Fibroblast of skin of scalp (primary cell): Measurements from ENCODE around the gene C1orf116.
"Not testable (repeated sequence)": the region's sequence is repeated elsewhere in the genome, so short reads cannot be mapped to it uniquely, and the experiment has no call there.

Source experiments
- DNase-seq: peaks from one replicate; pipeline ENCODE4 v3.0.0-alpha.2; 2013

The C1orf116 gene

GRCh38 chr1:207058878-207059867 lies 26.6 kb upstream of the C1orf116 start:
- DNase-seq = no peak

GRCh38 chr1:207058252-207058651 lies 25.7 kb upstream of the C1orf116 start:
- DNase-seq = no peak

- DNase-seq = no peak
Observed at GRCh38 chr1:207056673-207057072, 24.1 kb upstream of the C1orf116 start.

- DNase-seq = no peak
Observed at GRCh38 chr1:207055386-207056001, 22.9 kb upstream of the C1orf116 start.

- no peak for DNase-seq
Observed at GRCh38 chr1:207054491-207054890, 21.9 kb upstream of the C1orf116 start.

- peak; percentile 92 for DNase-seq
Observed at GRCh38 chr1:207052911-207053769, 20.6 kb upstream of the C1orf116 start, which contains the start of gene PFKFB2. Gene PFKFB2, plus strand, starts transcription at chr1:207053275. Its CDS starts 1,443 bp downstream, at chr1:207054718.

GRCh38 chr1:207051191-207051943 lies 18.8 kb upstream of the C1orf116 start, which contains the start of gene YOD1:
Gene YOD1, minus strand, starts transcription at chr1:207051208. Its CDS starts 178 bp downstream, at chr1:207051030.
- DNase-seq = peak; percentile 5

GRCh38 chr1:207050480-207051190 lies 18.1 kb upstream of the C1orf116 start:
- peak; percentile 92 for DNase-seq

- DNase-seq = peak; percentile 45
Observed at GRCh38 chr1:207049974-207050391, 17.4 kb upstream of the C1orf116 start.

GRCh38 chr1:207049514-207049913 lies 17.0 kb upstream of the C1orf116 start:
- no peak for DNase-seq

GRCh38 chr1:207049054-207049453 lies 16.5 kb upstream of the C1orf116 start:
- DNase-seq = no peak

GRCh38 chr1:207048041-207048440 lies 15.5 kb upstream of the C1orf116 start:
- no peak for DNase-seq

- no peak for DNase-seq
Observed at GRCh38 chr1:207047505-207047904, 14.9 kb upstream of the C1orf116 start.

- DNase-seq = no peak
Observed at GRCh38 chr1:207045453-207045852, 12.9 kb upstream of the C1orf116 start.

- not testable (repeated sequence) for DNase-seq
Observed at GRCh38 chr1:207041397-207041796, 8.8 kb upstream of the C1orf116 start.

- DNase-seq = peak; percentile 49
Observed at GRCh38 chr1:207040181-207040533, 7.6 kb upstream of the C1orf116 start.

- no peak for DNase-seq
Observed at GRCh38 chr1:207039380-207040180, 7.0 kb upstream of the C1orf116 start.

GRCh38 chr1:207036865-207037264 lies 4.3 kb upstream of the C1orf116 start:
- DNase-seq = no peak

GRCh38 chr1:207035877-207036551 lies 3.5 kb upstream of the C1orf116 start:
- DNase-seq = no peak

- DNase-seq = peak; percentile 29
Observed at GRCh38 chr1:207034998-207035397, 2.4 kb upstream of the C1orf116 start.
